DMS114 treated with DMSO at 0.1 percent for 48 hours (cell line): ENCODE results near the gene HOXA6.

Experiments used
- DNase-seq: peaks from one replicate; lab custom pipeline; 2025; ENCODE audit not compliant: unreplicated experiment; lab: John Stamatoyannopoulos, UW

The HOXA6 gene

DNA sequence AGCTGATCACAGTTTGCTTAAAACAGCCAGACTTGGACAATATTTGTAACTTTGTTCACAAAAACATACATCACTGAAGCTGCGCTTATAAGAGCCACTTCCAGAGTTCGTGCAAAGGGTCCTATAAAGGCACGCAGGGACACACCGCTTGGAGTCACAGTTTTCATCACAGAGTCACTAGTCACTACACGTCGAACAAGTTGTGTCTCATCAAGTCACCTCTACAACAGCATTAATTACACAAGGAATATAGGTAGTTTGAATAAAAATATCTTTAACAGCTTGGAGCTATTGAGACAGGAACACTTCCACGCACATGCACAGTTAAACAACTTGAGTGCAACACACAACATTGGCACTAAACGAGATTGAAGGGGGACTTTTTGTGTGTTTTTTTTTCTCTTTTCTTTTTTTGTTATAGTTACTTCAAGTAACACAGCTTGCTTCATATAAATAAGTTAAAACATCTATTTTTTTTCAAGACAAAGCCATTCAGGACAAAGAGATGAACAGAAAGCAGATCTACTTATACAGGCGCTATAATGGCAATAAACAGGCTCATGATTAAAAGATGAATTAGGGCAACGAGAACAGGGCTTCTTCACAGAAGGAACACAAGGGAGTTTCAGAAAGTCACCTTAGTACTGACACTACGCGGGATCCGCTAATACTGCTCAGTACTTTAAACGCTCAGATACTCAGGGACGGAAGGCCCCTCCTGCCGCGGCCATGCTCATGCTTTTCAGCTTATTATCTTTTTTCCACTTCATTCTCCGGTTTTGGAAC is 6.2 kb downstream of the HOXA6 start:
- no peak for DNase-seq

DNA sequence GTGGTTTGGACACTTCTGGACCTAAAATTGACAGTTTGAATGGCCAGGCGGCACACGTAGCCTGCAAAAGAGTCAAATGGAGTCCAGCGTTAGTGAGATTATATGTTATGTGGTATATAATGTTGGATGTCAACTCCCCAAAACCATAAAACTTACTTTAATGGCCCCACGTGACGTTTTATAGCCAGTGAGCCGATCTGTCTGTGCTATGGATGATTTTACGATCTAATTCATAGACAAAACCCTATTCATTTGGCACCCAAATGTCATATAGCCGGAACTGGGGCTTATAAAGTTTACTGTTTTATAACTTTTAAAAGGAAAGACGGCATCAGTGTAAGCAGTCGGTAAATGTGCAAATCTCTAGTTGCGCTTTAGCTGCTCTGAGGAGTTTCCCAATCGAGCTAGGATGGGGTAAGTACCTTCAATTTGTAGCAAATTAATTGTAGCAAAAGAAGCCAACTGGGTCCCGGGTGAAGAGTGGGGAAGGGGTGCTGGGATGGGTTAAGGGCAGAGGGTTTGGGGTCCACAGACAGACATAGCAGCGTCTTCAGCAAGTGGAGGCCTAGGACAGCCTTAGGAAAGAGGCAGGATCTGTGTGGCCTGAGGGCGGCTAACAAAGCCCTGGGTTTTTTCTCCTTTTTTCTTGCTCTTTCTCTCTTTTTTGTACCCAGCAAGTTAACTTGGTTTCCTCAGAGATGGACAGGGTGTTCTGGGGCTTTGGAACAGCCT is 7.3 kb downstream of the HOXA6 start:
- no peak for DNase-seq

DNA sequence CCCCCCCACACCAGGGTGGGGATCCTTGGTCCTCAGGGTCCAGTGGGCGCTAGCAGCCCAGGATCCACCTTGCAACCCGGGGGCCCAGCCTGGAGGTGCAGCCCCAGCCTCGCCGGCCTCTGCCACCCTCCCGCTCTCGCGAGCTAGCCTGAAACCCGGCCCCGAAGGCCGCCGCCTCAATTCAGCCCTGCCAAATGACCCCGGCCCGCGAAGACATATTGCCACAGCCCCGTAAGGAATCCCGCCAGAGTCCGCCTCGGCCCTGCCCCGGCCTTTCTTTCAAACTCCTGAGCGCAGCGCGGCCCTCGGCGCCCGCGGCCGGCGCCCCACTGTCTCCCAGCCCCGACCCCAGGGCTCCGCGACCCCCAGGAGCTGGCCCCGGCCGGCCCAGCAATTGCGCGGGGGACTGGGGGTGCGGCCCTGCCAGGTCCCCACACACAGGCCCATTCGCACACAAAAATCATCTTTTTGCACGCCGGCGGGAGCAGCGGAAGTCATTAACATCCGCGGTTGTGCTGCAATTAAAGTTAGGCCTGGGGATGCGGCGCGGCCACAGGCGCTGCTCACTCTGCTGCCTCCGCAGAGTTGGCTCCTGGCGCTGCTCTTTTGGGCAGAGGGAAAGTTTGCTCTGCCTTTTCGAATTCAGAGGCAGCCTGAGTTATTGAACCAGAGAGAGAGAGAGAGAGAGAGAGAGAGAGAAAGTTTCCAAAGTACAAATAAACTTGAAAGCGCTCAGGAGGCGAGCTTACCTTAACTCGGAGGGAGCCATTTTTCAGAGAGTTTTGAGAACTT is 8.0 kb downstream of the HOXA6 start:
- no peak for DNase-seq

DNA sequence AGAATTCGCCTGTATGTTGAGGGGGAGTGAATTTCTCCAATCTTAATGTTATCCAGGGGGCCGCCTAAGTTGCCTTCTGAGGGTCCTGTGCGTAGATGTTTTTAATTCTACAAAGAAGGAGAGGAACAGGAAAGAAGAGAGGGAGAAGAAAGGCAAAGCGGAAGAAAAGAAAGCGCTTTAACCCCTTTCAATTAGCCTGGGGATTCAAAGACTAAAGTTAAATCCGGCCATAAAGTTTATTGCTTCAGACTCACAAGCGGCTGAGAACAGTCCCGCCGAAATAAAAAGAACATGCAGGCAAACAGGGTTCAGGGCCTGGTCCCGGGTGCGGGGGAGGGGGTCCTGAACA is 8.6 kb downstream of the HOXA6 start:
- DNase-seq = no peak

DNA sequence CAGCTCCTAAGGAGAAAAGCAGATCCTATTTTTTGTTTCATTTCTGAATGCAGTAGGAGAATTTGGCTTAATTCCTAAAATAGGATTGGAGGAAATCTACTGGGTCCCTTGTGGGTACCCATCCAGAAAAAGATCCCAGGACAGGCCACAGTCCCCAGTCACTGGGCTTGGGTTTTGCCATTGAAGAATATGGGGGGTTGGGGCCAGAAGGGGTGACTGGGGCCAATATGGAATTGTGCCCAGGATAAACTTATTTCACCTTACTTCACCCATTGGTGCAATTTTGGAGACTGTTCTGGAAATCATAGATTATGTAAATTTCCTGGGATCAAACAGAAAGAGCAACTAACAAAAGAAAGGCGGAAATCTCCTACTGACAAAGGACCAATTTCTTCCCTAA is 9.1 kb downstream of the HOXA6 start:
- no peak for DNase-seq

GRCh38 chr7:27137640-27138315 is 9.8 kb downstream of the HOXA6 start:
- DNase-seq = no peak

GRCh38 chr7:27134392-27134791 is 13.2 kb downstream of the HOXA6 start:
- no peak for DNase-seq

DNA sequence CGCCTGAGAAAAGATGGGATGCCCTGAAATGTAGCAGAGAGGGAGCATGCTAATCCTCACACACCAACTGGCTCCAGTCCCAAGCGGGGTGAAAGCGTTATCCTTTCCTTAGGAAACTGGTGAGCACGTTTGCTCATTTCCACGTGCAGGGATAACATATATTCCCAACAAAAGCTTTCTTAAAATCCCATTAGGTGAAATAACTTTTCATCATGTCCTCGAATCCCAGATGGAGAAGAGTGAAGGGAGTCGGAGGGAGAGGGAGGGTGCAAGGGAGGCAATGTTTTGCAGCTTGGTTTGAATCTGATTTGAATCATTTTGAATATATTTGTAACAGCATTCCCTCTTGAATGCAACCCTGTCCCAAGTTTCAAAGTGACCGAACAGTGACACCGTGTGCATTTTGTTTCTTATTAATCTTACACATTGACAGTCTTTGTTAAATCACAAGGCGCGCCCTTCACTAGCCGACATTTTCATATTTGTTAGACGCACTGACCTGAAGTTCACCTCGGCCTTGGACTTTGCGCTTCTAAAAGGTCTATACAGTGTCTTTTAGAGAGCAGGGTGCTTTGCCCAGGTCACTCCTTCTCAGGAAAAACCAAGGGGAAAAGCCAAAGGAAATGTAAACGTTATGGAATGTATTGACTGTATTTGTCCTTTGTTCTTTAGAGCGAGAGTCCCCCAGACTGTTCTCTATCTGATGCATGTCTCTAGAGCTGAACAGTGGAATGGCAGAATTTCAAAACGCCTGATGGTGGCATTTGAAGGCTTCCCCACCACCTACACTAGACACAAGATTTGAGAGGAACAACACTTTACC is 14.0 kb downstream of the HOXA6 start:
- DNase-seq = peak; percentile 74

DNA sequence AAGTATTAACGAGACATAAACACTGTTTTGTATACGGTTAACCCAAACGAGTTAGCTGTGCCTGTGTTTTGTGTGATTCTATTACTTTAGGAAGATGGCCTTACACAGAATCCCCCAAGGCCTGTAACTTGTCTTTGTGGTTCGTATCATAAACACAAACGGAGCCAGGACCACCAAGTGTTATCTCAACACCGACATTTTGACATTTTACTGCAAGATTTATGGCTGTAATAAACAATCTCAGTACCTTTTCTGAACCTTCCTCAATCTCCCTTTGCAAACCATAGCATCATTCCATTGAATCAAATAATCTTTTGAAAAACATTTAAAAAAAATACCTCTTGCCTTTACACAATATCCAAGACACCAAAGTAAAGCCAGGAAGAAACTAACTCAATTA is 14.6 kb downstream of the HOXA6 start:
- no peak for DNase-seq

GRCh38 chr7:27132214-27132613 is 15.4 kb downstream of the HOXA6 start:
- DNase-seq = no peak

- no peak for DNase-seq
These were observed 16.2 kb downstream of the HOXA6 start for GRCh38 chr7:27131390-27131819.

GRCh38 chr7:27130540-27131389 is 16.8 kb downstream of the HOXA6 start, which contains the start of gene HOXA4:
Gene HOXA4 (minus strand): TSS chr7:27130757. CDS start chr7:27130733, 24 bp downstream.
- DNase-seq = peak; percentile 85

DNA sequence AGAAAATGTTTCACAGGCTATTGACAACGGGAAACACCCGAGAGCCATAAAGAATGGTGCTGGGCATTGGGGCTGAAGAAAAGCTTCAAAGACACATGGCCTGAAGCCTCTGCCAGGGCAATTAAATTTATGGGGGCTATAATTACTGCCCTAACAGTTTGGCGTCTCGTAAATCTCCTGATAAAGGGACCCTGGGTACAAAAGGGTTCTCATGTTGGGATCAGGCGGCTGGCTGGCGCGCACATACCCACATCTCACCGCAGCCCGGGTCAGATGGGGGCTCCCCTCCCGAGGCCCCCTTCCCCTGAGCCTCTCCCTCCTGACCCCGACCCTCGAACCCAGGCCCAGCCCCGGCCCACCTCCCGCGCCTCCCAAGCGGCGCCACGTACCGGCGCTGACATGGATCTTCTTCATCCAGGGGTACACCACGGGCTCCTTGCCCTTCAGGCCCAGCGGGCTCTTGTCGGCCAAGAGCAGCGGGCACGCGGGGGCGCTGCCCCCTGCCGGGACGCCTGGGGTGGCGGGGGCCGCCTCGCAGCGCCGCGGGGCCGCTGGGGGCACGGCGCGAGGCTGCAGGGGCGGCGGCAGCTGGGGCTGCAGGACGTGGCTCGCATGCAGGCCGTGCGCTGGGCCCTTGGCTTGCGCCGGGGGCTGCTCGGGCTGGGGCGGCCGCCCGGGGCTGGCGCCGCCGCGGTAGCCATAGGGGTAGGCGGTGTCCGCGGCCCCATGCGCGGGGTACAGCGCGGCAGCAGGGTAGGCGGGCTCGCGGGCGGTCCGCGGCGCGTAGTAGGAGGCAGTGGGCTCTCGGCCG is 17.6 kb downstream of the HOXA6 start:
- no peak for DNase-seq

- no peak for DNase-seq
These were observed 18.5 kb downstream of the HOXA6 start for GRCh38 chr7:27128776-27129728.

DNA sequence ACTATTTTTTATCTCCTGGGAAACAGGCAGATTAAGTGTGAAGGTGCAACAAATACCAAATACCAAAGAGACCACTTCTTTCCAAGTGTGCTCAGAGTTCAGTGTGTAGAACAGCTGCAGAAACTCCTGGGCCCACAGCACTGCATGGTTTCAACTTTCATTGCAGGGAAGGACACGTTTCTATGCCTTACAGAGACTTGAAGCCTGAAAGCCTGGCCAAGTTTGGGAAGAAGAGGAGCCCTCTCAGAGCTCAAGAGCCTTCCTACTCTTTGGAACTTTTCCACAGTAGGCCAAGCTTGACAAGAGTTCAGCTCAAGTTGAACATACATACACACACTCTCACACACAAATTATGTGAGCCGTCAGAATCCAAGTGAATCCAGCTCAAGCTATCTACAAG is 19.5 kb downstream of the HOXA6 start:
- DNase-seq = no peak

- DNase-seq = no peak
These were observed 20.8 kb downstream of the HOXA6 start for GRCh38 chr7:27126596-27127327.

DNA sequence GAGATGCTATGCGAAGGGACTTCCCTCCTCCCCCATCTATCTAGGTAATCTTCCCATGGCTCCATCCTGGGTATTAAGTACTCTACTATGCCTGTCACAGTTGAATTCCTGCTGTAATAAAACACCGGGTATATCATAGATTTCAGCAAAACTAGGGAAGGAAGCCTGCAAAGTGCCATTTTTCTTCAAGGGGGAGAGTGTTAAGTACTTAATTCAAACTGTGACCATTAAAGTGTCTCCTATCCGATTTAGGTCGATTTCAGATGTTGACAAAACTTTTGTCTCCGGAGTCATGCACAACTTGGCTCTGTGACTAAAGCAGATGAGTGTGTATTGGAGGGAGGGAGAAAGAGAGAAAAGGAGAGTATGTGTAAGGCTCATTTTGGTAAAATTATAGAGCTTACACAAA is 21.6 kb downstream of the HOXA6 start:
- DNase-seq = no peak
